GM12878 (cell line): Measurements from ENCODE around the gene PAOX. TPM values are rescaled to one million over a fixed set of nuclear protein-coding genes. Genes with fewer than 3 reads are reported as not detected.

Source experiments
- ATAC-seq: fragments of 200-7000 bp; cut with Tn5 transposase; 3 replicates; pipeline ENCODE4 v1.9.1; 2020; ENCODE audit warnings: mild to moderate bottlenecking, moderate library complexity
- BruUV-seq: library from RNA; stranded (reverse); fragments of 400-500 nt; replicated peaks from 2 replicates; lab custom pipeline; 2021; lab: Mats Ljungman, UMichigan
- CTCF ChIA-PET: fragments of 300-600 bp; sonication (Branson Sonifier 250); formaldehyde crosslinking; extraction: SDS; loops from one replicate; lab custom pipeline; 2021; ENCODE audit warnings: inconsistent platforms; lab: Yijun Ruan, JAX
- POLR2A ChIA-PET: fragments of 350-600 bp; formaldehyde crosslinking; extraction: SDS; loops from one replicate; lab custom pipeline; 2021; ENCODE audit warnings: inconsistent platforms; lab: Charles Lee
- RAD21 ChIA-PET: fragments of 300-600 bp; sonication (Branson Sonifier 250); formaldehyde crosslinking; loops from one replicate; lab custom pipeline; 2023; ENCODE audit warnings: antibody characterized with exemption; ENCODE audit not compliant: unreplicated experiment; lab: Charles Lee
- SMC1A ChIA-PET: fragments of 300-600 bp; sonication (Branson Sonifier 250); formaldehyde crosslinking; loops from one replicate; lab custom pipeline; 2023; ENCODE audit not compliant: unreplicated experiment, uncharacterized antibody; lab: Charles Lee
- DNase-seq: peaks from one replicate; pipeline ENCODE4 v3.0.0-alpha.2; 2011; ENCODE audit warnings: low read depth, low spot score
- FAIRE-seq: peaks from 3 replicates; lab custom pipeline; 2011; peaks lifted over from hg19 to GRCh38; lab: Jason Lieb, UNC
- H2AFZ ChIP-seq: 2 replicates; pipeline ENCODE4 v1.6.0; 2011; ENCODE audit warnings: low read depth, low read length, control low read depth; ENCODE audit not compliant: control insufficient read depth
- H3K27ac ChIP-seq: 2 replicates; pipeline ENCODE4 v1.5.1; 2011; ENCODE audit warnings: control low read depth; ENCODE audit not compliant: control insufficient read depth, insufficient read depth
- H3K27me3 ChIP-seq, 2 experiments: replicated peaks in 1 of 2; 2 replicates each; pipeline versions ENCODE4 v1.6.0 to v1.6.1; 2011; ENCODE audit warnings: low read length in 1 of 2; ENCODE audit not compliant: control insufficient read depth in 2 of 2, insufficient read depth in 2 of 2
- H3K36me3 ChIP-seq, 2 experiments: 2 replicates each; pipeline ENCODE4 v1.5.1; 2011; ENCODE audit warnings: low read length in 1 of 2; ENCODE audit not compliant: control insufficient read depth in 2 of 2, insufficient read depth in 2 of 2
- H3K4me1 ChIP-seq: 2 replicates; pipeline ENCODE4 v1.6.1; 2011; ENCODE audit warnings: mild to moderate bottlenecking, low read length, moderate library complexity, mixed read lengths; ENCODE audit not compliant: control insufficient read depth, insufficient read depth
- H3K4me2 ChIP-seq: 2 replicates; pipeline ENCODE4 v1.6.0; 2011; ENCODE audit warnings: control low read depth; ENCODE audit not compliant: control insufficient read depth, insufficient read depth
- H3K4me3 ChIP-seq: fragments of 200-600 bp; sonication (generic); 2 replicates; pipeline ENCODE4 v1.5.1; 2016
- H3K79me2 ChIP-seq: 2 replicates; pipeline ENCODE4 v1.6.0; 2011; ENCODE audit warnings: low read length; ENCODE audit not compliant: control insufficient read depth, insufficient read depth
- H3K9ac ChIP-seq: 2 replicates; pipeline ENCODE4 v1.8.0; 2011; ENCODE audit warnings: low read length, control low read depth, mixed read lengths; ENCODE audit not compliant: control insufficient read depth, insufficient read depth
- H3K9me3 ChIP-seq: replicated peaks from 3 replicates; pipeline ENCODE4 v1.5.1; 2011; ENCODE audit warnings: mild to moderate bottlenecking, low read length; ENCODE audit not compliant: control insufficient read depth, insufficient read depth
- H4K20me1 ChIP-seq: 2 replicates; pipeline ENCODE4 v1.6.0; 2011; ENCODE audit not compliant: control insufficient read depth, insufficient read depth
- ATF7 ChIP-seq: fragments of 450-650 bp; IDR thresholded peaks from 2 replicates; pipeline ENCODE4 v1.6.1; 2016; ENCODE audit warnings: low read depth, mild to moderate bottlenecking
- KLF5 ChIP-seq: fragments of 450-650 bp; IDR thresholded peaks from 2 replicates; pipeline ENCODE4 v1.6.1; 2014; ENCODE audit warnings: mild to moderate bottlenecking; ENCODE audit not compliant: partially characterized antibody
- MYC ChIP-seq: IDR thresholded peaks from 2 replicates; pipeline ENCODE4 v1.6.1; 2011; ENCODE audit warnings: mild to moderate bottlenecking, low read length, moderate library complexity, inconsistent platforms; ENCODE audit not compliant: insufficient read depth, insufficient replicate concordance, insufficient read length, severe bottlenecking
- POLR2A ChIP-seq: IDR thresholded peaks from 2 replicates; pipeline ENCODE4 v1.6.1; 2011; ENCODE audit warnings: low read depth, mild to moderate bottlenecking, low read length
- SMC3 ChIP-seq: IDR thresholded peaks from 2 replicates; pipeline ENCODE4 v1.6.1; 2011; ENCODE audit warnings: low read length, improper control_type of control experiment, borderline replicate concordance
- WGBS: methylation state at CpG from one replicate; pipeline ENCODE4 v1.1.6; 2016; ENCODE audit warnings: low lambda C conversion rate; ENCODE audit not compliant: insufficient replicate concordance, insufficient coverage; ENCODE audit errors: missing lambda C conversion rate; 5-methylcytosine and 5-hydroxymethylcytosine counted together
- in situ Hi-C: fragments of 300-500 bp; cut with MboI; formaldehyde crosslinking; loops from 9 replicates; pipeline ENCODE4 v1.14.3; 2018; ENCODE audit warnings: mixed read lengths
- intact Hi-C: fragments of 100-400 bp; cut with micrococcal nuclease; formaldehyde crosslinking; loops from one replicate; pipeline ENCODE4 v1.14.2; 2022; ENCODE audit not compliant: unreplicated experiment
- polyA plus RNA-seq, 11 experiments: library from polyadenylated mRNA; depleted of rRNA in 4 of 11; unstranded in 6 of 11; stranded (reverse) in 5 of 11; fragments of >200 nt; fragmentation: Nextera tagmentation in 4 of 11; fragmentation: Illumina TruSeq in 1 of 11; extraction: Ambion mirVana in 4 of 11; extraction: Trizol in 1 of 11; gene quantifications; 1 replicate in 1 of 11; 2 replicates in 10 of 11; pipeline versions ENCODE4 v1.2.1 to v1.2.3, GENCODE V29; 2011 to 2016; ENCODE audit warnings: inconsistent platforms in 2 of 11, missing spikeins in 2 of 11, low read depth in 1 of 11
- total RNA-seq, 4 experiments: library from RNA; depleted of rRNA in 3 of 4; stranded (reverse); fragments of >200 nt in 3 of 4; fragmentation: Illumina TruSeq in 1 of 4; extraction: Trizol in 1 of 4; gene quantifications; 2 replicates each; pipeline versions ENCODE4 v1.2.1 to v1.2.3, GENCODE V29; 2013 to 2021

PAOX gene
- total and polyA plus RNA-seq, 10 of the 15 experiments (the other 5 are each of a cell fraction or from before 2014, with no cell fraction given): 1.2 to 22.2 (median 10.5) TPM

- H3K36me3 ChIP-seq: peaks cover 13 to 16% of the 10 kb centered on the region in 2 experiments; a peak in 3 of 4 replicates
- H2AFZ ChIP-seq: no peak overlapping the region
- ChIA-PET CTCF (interaction anchor here (1.2 to 1.3 kb wide), 2 partner anchors 25 to 35 kb away, joined by 3 to 7 read pairs; no protein-coding TSS in a partner anchor), SMC1A (interaction anchor here (1.2 to 2.7 kb wide), 4 partner anchors 10 to 73 kb away, joined by 4 to 21 read pairs (median 5); no protein-coding TSS in a partner anchor), POLR2A (interaction anchor here (0.6 to 1.8 kb wide), 4 partner anchors 12 to 124 kb away, joined by 3 to 17 read pairs (median 4); no protein-coding TSS in a partner anchor)
- no peak for ATAC-seq
- in situ Hi-C loops: no loop called here
- peaks cover 14% of the 10 kb centered on the region for H3K79me2 ChIP-seq
- peaks cover 2% of the 10 kb centered on the region; the same call in 2 of the 3 replicates for H3K9me3 ChIP-seq
- BruUV-seq: no TSS peak
- no peak overlapping the region for H3K9ac ChIP-seq
- H3K4me2 ChIP-seq: peak overlapping the region; percentile 100; the same call in 1 of the 2 replicates
- DNase-seq: no peak
- TF ChIP-seq SMC3 (no peak), POLR2A (peak; percentile 51), KLF5 (no peak), ATF7 (no peak)
- TF ChIP-seq, all 136 proteins: peak for 1
- 98% methylated on average over 21 of the region's 21 CpGs for WGBS
- intact Hi-C loops: no loop called here
- Histone ChIP-seq H3K4me3 (no peak overlapping the region), H3K27ac (no peak overlapping the region), H4K20me1 (peaks cover 3% of the 10 kb centered on the region; the same call in 1 of the 2 replicates), H3K27me3 (no peaks in the 10 kb centered on the region), H3K4me1 (peaks cover 36% of the 10 kb centered on the region)
- FAIRE-seq: no peak
- RAD21 ChIA-PET: interaction anchor here (1.2 to 1.3 kb wide), 2 partner anchors 12 to 46 kb away, joined by 3 to 16 read pairs; no protein-coding TSS in a partner anchor
These were observed 23.1 kb downstream of the PAOX start for GRCh38 chr10:133401981-133402725.

GRCh38 chr10:133403359-133403758 is 24.3 kb downstream of the PAOX start:
- H3K9ac ChIP-seq: no peak overlapping the region
- TF ChIP-seq POLR2A: peak; percentile 17; the same call in 1 of the 2 replicates
- TF ChIP-seq MYC: no peak
- no peak overlapping the region for H3K4me3 ChIP-seq
- ATAC-seq (no peak), FAIRE-seq (no peak), DNase-seq (no peak)
- in situ Hi-C loops (no loop called here), intact Hi-C loops (no loop called here)
- H3K4me2 ChIP-seq: no peak overlapping the region
- H3K79me2 ChIP-seq: peaks cover 15% of the 10 kb centered on the region
- H4K20me1 ChIP-seq: peaks cover 3% of the 10 kb centered on the region; the same call in 1 of the 2 replicates
- peaks cover 36% of the 10 kb centered on the region for H3K4me1 ChIP-seq
- SMC1A ChIA-PET: no interaction called here
- H3K36me3 ChIP-seq: peaks cover 11 to 22% of the 10 kb centered on the region in 2 experiments; a peak in 3 of 4 replicates
- peaks cover 5% of the 10 kb centered on the region; the same call in 2 of the 3 replicates for H3K9me3 ChIP-seq
- CTCF ChIA-PET: no interaction called here
- BruUV-seq: no TSS peak
- POLR2A ChIA-PET: no interaction called here
- 94% methylated on average over 16 of the region's 16 CpGs for WGBS
- no peaks in the 10 kb centered on the region for H3K27me3 ChIP-seq
- RAD21 ChIA-PET: no interaction called here
- H2AFZ ChIP-seq: no peak overlapping the region
- H3K27ac ChIP-seq: no peak overlapping the region
